H1 (cell line): ENCODE results near the gene NRSN2. TPM values are rescaled to one million over a fixed set of nuclear protein-coding genes. Genes with fewer than 3 reads are reported as not detected.

Source experiments
- CBX8 ChIP-seq: fragments of 300-800, 300-1000 bp; sonication (generic); IDR thresholded peaks from 2 replicates; pipeline ENCODE4 v1.7.1; 2016; ENCODE audit warnings: low read depth, low read length, borderline replicate concordance
- CTBP2 ChIP-seq: IDR thresholded peaks from 2 replicates; pipeline ENCODE4 v1.7.0; 2011; ENCODE audit warnings: borderline replicate concordance, mild to moderate bottlenecking, moderate library complexity, mixed read lengths, low read length; ENCODE audit not compliant: insufficient read depth, insufficient read length
- GTF2F1 ChIP-seq: IDR thresholded peaks from 2 replicates; pipeline ENCODE4 v1.6.1; 2012; ENCODE audit warnings: low read depth, low read length, improper control_type of control experiment, borderline replicate concordance
- HDAC2 ChIP-seq, 2 experiments: fragments of 300-600 bp in 1 of 2; sonication (generic) in 1 of 2; IDR thresholded peaks; 2 replicates each; pipeline ENCODE4 v1.6.1; 2011 to 2012; ENCODE audit warnings: low read depth in 2 of 2, low read length in 2 of 2, mild to moderate bottlenecking in 2 of 2, moderate library complexity in 2 of 2, borderline replicate concordance in 1 of 2, inconsistent platforms in 1 of 2
- JUN ChIP-seq: IDR thresholded peaks from 2 replicates; pipeline ENCODE4 v1.6.1; 2011; ENCODE audit warnings: low read depth, mild to moderate bottlenecking, improper control_type of control experiment, low read length
- KDM1A ChIP-seq: fragments of 200-600, 300-600 bp; sonication (generic); IDR thresholded peaks from 2 replicates; pipeline ENCODE4 v1.7.1; 2016; ENCODE audit warnings: mild to moderate bottlenecking, low read length, borderline replicate concordance
- KDM4A ChIP-seq: IDR thresholded peaks from one replicate; pipeline ENCODE4 v1.7.1; 2012; ENCODE audit warnings: low read depth, mild to moderate bottlenecking, moderate library complexity, low read length, inconsistent platforms; ENCODE audit not compliant: severe bottlenecking
- KDM5A ChIP-seq: fragments of 200-600 bp; IDR thresholded peaks from 2 replicates; pipeline ENCODE4 v1.7.1; 2012; ENCODE audit warnings: mild to moderate bottlenecking, low read length, inconsistent platforms, mixed read lengths
- POLR2A ChIP-seq, 2 experiments: IDR thresholded peaks; 1 replicate in 1 of 2; 2 replicates in 1 of 2; pipeline ENCODE4 v1.6.1; 2011; ENCODE audit warnings: low read depth in 2 of 2, low read length in 2 of 2, mild to moderate bottlenecking in 2 of 2; ENCODE audit errors: control extremely low read depth in 1 of 2
- RAD21 ChIP-seq, 2 experiments: IDR thresholded peaks in 1 of 2; conservative IDR thresholded peaks in 1 of 2; 2 replicates each; pipeline ENCODE4 v1.6.1; 2011; ENCODE audit warnings: low read depth in 2 of 2, low read length in 2 of 2, improper control_type of control experiment in 1 of 2, inconsistent platforms in 1 of 2, mild to moderate bottlenecking in 1 of 2, moderate library complexity in 1 of 2
- RFX5 ChIP-seq: IDR thresholded peaks from 2 replicates; pipeline ENCODE4 v1.6.1; 2011; ENCODE audit warnings: low read depth, low read length, improper control_type of control experiment, borderline replicate concordance
- RNF2 ChIP-seq: fragments of 200-900, 300-1000 bp; sonication (generic); IDR thresholded peaks from 2 replicates; pipeline ENCODE4 v1.7.1; 2016; ENCODE audit warnings: borderline replicate concordance, low read depth, mild to moderate bottlenecking, antibody characterized with exemption, low read length; ENCODE audit not compliant: poor library complexity, severe bottlenecking; ENCODE audit errors: missing control alignments
- RXRA ChIP-seq: IDR thresholded peaks from 2 replicates; pipeline ENCODE4 v1.6.1; 2011; ENCODE audit warnings: low read depth, mild to moderate bottlenecking, low read length, moderate library complexity; ENCODE audit not compliant: insufficient read depth
- SP1 ChIP-seq: IDR thresholded peaks from 2 replicates; pipeline ENCODE4 v1.6.1; 2011; ENCODE audit warnings: low read depth, low read length
- SRF ChIP-seq: IDR thresholded peaks from 2 replicates; pipeline ENCODE4 v1.6.1; 2011; ENCODE audit warnings: mild to moderate bottlenecking, low read depth, low read length, moderate library complexity
- TAF1 ChIP-seq: IDR thresholded peaks from 2 replicates; pipeline ENCODE4 v1.6.1; 2011; ENCODE audit warnings: mild to moderate bottlenecking, low read depth, low read length
- TAF7 ChIP-seq: optimal IDR thresholded peaks from 2 replicates; pipeline ENCODE3; 2011; ENCODE audit warnings: low read depth, mild to moderate bottlenecking, inconsistent platforms, low read length, moderate library complexity, borderline replicate concordance
- TEAD4 ChIP-seq: IDR thresholded peaks from 2 replicates; pipeline ENCODE4 v1.6.1; 2012; ENCODE audit warnings: low read depth, low read length, inconsistent platforms, mixed read lengths
- YY1 ChIP-seq: IDR thresholded peaks from 2 replicates; pipeline ENCODE4 v1.6.1; 2011; ENCODE audit warnings: low read depth, mild to moderate bottlenecking, low read length
- polyA plus RNA-seq, 7 experiments: library from polyadenylated mRNA; depleted of rRNA in 3 of 7; stranded (reverse) in 5 of 7; unstranded in 2 of 7; fragments of >200 nt in 5 of 7; fragments of 200-250 nt in 2 of 7; gene quantifications; 1 replicate in 5 of 7; 2 replicates in 1 of 7; 4 replicates in 1 of 7; pipeline versions ENCODE4 v1.2.1 to v1.2.3, GENCODE V29; 2011 to 2013; ENCODE audit warnings: missing spikeins in 2 of 7, mixed read lengths in 2 of 7
- total RNA-seq: library from RNA; stranded (reverse); fragmentation: NEBNext Ultra II Directional; extraction: Animal tissue kit (Norgen Biotek cat#: 25700); gene quantifications from 2 replicates; pipeline ENCODE4 v1.2.1, GENCODE V29; 2021
- TF ChIP-seq, protein P1 (sequence below): IDR thresholded peaks from 2 replicates; pipeline ENCODE4 v1.6.1; 2012; ENCODE audit warnings: inconsistent platforms
- TF ChIP-seq, protein P2 (sequence below): IDR thresholded peaks from 2 replicates; pipeline ENCODE4 v1.6.1; 2011; ENCODE audit warnings: low read depth, mild to moderate bottlenecking, low read length; ENCODE audit not compliant: insufficient read depth

Gene NRSN2
- total and polyA plus RNA-seq, 2 of the 8 experiments (the other 6 are each of a cell fraction or from before 2014, with no cell fraction given) = 19.4 to 33.3 TPM

DNA sequence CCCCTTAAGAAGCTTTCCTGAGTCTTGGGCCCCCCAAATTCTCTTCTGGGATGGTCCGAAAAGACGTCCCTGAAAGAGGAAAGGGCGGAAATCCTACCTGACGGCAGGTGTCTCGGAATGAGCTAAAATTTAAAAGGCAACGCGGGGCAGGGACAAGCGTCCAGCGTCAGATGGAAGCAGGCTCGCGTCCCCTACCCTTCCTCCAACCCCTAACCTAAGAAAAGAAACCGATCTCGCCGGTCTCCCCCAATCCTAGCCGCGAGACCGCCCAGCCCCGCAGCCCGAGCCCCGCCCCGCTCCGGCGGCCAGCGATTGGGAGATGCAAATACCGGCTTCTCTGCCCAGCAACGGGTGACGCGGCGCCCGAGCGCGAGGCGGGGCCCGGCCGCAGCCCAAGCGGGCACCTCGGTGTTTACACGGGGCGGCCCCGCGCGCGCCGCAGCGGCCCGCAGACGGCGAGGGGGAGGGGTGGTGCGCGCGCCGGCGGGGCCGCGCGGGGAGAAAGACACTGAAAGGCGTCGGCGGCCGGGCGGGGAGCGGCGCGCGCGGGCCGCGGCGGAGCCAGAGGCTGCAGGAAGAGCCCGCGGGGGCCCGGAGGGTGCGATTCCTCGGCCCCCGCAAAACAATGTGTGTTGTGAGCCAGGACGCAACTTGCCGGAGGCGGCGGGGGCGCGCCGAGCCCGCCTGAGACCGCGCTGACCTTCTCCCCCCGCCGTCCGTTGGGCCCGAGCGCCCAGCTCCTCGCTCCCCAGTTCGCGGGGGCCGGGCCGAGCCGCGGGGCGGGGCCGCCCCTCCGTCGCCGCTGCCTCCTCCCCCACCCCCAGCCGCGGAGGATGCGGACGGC, 21.6 kb upstream of the NRSN2 start, which contains the start of gene SOX12 (continued):
- TF ChIP-seq RXRA (no peak), HDAC2 (IDR thresholded peaks at IDR 0.05; ENCODE audit: borderline replicate concordance in 1 of 2, low read depth in 2 of 2, low read length in 2 of 2) (0 out of 4 replicates have a peak, but pooled peaks of 1 of the 2 experiments have one; percentile 1), JUN (no peak), TAF1 (peak; percentile 68), POLR2A (IDR thresholded peaks at IDR 0.05; ENCODE audit: control extremely low read depth in 1 of 2, low read depth in 2 of 2, low read length in 2 of 2) (peak; percentile 53 to 60; a peak in 2 of 3 replicates), RAD21 (IDR thresholded peaks at IDR 0.05 in 1 of 2, conservative IDR thresholded peaks at IDR 0.05 in 1 of 2; ENCODE audit: low read depth in 2 of 2, low read length in 2 of 2) (no peak), RFX5 (peak; percentile 97), KDM4A (peak; percentile 39), TEAD4 (no peak), SP1 (no peak), TAF7 (peak; percentile 26), KDM1A (no peak), CTBP2 (no peak), YY1 (no peak), GTF2F1 (no peak), CBX8 (no peak), KDM5A (no peak), SRF (no peak), RNF2 (no peak)
- TF ChIP-seq, protein P1, sequence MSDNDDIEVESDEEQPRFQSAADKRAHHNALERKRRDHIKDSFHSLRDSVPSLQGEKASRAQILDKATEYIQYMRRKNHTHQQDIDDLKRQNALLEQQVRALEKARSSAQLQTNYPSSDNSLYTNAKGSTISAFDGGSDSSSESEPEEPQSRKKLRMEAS = no peak
- TF ChIP-seq, protein P2, sequence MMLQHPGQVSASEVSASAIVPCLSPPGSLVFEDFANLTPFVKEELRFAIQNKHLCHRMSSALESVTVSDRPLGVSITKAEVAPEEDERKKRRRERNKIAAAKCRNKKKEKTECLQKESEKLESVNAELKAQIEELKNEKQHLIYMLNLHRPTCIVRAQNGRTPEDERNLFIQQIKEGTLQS = no peak
